ENCODE results near the gene NXNL2. TPM values are rescaled to one million over a fixed set of nuclear protein-coding genes. Genes with fewer than 3 reads are reported as not detected.

NXNL2 gene
- total and polyA plus RNA-seq, 10 of the 15 experiments (the other 5 are each of a cell fraction or from before 2014, with no cell fraction given): not detected

DNA sequence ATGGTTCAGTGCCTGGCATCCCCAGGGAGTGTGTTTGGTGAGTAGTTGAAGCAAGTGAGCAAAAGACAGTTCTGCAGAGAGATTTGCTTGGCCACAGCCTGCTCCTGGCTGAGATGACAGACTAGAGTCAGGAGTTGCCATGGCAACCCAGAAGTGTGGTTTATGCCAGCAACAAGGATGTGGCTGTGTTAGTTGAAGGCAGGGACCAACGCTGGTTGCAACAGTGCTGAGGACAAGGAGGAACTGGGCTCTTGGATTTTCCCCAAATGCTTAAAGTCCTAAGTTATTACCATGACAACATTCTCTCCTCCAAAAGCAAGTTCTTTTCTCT lies 2.7 kb downstream of the NXNL2 start:
- Histone ChIP-seq H4K20me1 (ENCODE audit: control insufficient read depth, insufficient read depth) (no peaks in the 10 kb centered on the region), H3K4me3 (no peak overlapping the region), H3K4me1 (ENCODE audit: control insufficient read depth, insufficient read depth, low read length) (no peaks in the 10 kb centered on the region), H3K36me3 (ENCODE audit: control insufficient read depth in 2 of 2, insufficient read depth in 2 of 2, low read length in 1 of 2) (no peaks in the 10 kb centered on the region), H3K4me2 (ENCODE audit: control insufficient read depth, insufficient read depth) (no peak overlapping the region), H3K9me3 (replicated peaks; ENCODE audit: control insufficient read depth, insufficient read depth, low read length) (no peaks in the 10 kb centered on the region), H3K27me3 (replicated peaks in 1 of 2; ENCODE audit: control insufficient read depth in 2 of 2, insufficient read depth in 2 of 2, low read length in 1 of 2) (peaks cover 0 to 2% of the 10 kb centered on the region in 2 experiments; a peak in 3 of 4 replicates), H3K79me2 (ENCODE audit: control insufficient read depth, insufficient read depth, low read length) (no peaks in the 10 kb centered on the region), H2AFZ (ENCODE audit: control insufficient read depth, low read depth, low read length) (no peak overlapping the region), H3K9ac (ENCODE audit: control insufficient read depth, insufficient read depth, low read length) (no peak overlapping the region), H3K27ac (ENCODE audit: control insufficient read depth, insufficient read depth) (no peak overlapping the region)
- ChIA-PET SMC1A (ENCODE audit: uncharacterized antibody, unreplicated experiment) (no interaction called here), RAD21 (ENCODE audit: unreplicated experiment) (interaction anchor here (2.0 kb wide), 1 partner anchor 50 kb away, joined by 4 read pairs; no protein-coding TSS in a partner anchor), CTCF (interaction anchor here (1.3 kb wide), 1 partner anchor 41 kb away, joined by 3 read pairs; no protein-coding TSS in a partner anchor), POLR2A (interaction anchor here (1.9 kb wide), 1 partner anchor 51 kb away, joined by 6 read pairs; no protein-coding TSS in a partner anchor)
- FAIRE-seq (no peak), DNase-seq (ENCODE audit: low read depth, low spot score) (no peak), ATAC-seq (peak; percentile 50; the same call in 2 of the 3 replicates)
- no TSS peak for BruUV-seq (replicated peaks)
- in situ Hi-C loops (cut with MboI) (no loop called here), intact Hi-C loops (cut with micrococcal nuclease; ENCODE audit: unreplicated experiment) (no loop called here)
- TF ChIP-seq RFX5 (IDR thresholded peaks at IDR 0.05; ENCODE audit: low read depth, low read length): peak; percentile 86
- TF ChIP-seq ZNF592 (IDR thresholded peaks at IDR 0.05): no peak
- TF ChIP-seq MTA3 (IDR thresholded peaks at IDR 0.05; ENCODE audit: borderline replicate concordance, low read length): no peak
- no peak for TF ChIP-seq TCF3 (IDR thresholded peaks at IDR 0.05; ENCODE audit: borderline replicate concordance, insufficient read depth, low read depth, low read length)
- peak; percentile 93 for TF ChIP-seq BMI1 (IDR thresholded peaks at IDR 0.05; ENCODE audit: borderline replicate concordance)
- TF ChIP-seq NR2C1 (IDR thresholded peaks at IDR 0.05): no peak
- TF ChIP-seq, protein P1, sequence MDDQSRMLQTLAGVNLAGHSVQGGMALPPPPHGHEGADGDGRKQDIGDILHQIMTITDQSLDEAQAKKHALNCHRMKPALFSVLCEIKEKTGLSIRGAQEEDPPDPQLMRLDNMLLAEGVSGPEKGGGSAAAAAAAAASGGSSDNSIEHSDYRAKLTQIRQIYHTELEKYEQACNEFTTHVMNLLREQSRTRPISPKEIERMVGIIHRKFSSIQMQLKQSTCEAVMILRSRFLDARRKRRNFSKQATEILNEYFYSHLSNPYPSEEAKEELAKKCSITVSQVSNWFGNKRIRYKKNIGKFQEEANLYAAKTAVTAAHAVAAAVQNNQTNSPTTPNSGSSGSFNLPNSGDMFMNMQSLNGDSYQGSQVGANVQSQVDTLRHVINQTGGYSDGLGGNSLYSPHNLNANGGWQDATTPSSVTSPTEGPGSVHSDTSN (IDR thresholded peaks at IDR 0.05; ENCODE audit: insufficient replicate concordance, low read depth, low read length): no peak
- no peak for TF ChIP-seq HCFC1 (IDR thresholded peaks at IDR 0.05; ENCODE audit: low read length)
- TF ChIP-seq E2F8 (IDR thresholded peaks at IDR 0.05; ENCODE audit: low read depth, partially characterized antibody): no peak
- WGBS (ENCODE audit: insufficient coverage, insufficient replicate concordance, low lambda C conversion rate, missing lambda C conversion rate): 0% methylated on average over 1 of the region's 1 CpG
